Measurements from ENCODE around the gene SGMS1.

Gene SGMS1

GRCh38 chr10:50641626-50642025 is 17.9 kb upstream of the SGMS1 start:
- H3K4me3 ChIP-seq, result no peak overlapping the region
- H3K9ac ChIP-seq, result no peak overlapping the region
- no peak overlapping the region for H3K27ac ChIP-seq
- no peaks in the 10 kb centered on the region for H3K27me3 ChIP-seq
- no peaks in the 10 kb centered on the region for H3K9me3 ChIP-seq (replicated peaks in 1 of 11)
- no peak for TF ChIP-seq Cebpa-rat (IDR thresholded peaks at IDR 0.05)
- H3K4me2 ChIP-seq, result no peak overlapping the region
- H4K20me1 ChIP-seq, result no peaks in the 10 kb centered on the region
- no peaks in the 10 kb centered on the region for H3K36me3 ChIP-seq
- no peaks in the 10 kb centered on the region for H3K4me1 ChIP-seq

GRCh38 chr10:50640238-50640637 is 16.5 kb upstream of the SGMS1 start:
- H3K4me3 ChIP-seq, result no peak overlapping the region
- H3K4me2 ChIP-seq, result no peak overlapping the region
- no peaks in the 10 kb centered on the region for H3K27me3 ChIP-seq
- H3K36me3 ChIP-seq, result no peaks in the 10 kb centered on the region
- H3K9me3 ChIP-seq (replicated peaks in 1 of 11), result no peaks in the 10 kb centered on the region
- no peaks in the 10 kb centered on the region for H3K4me1 ChIP-seq
- H4K20me1 ChIP-seq, result no peaks in the 10 kb centered on the region
- no peak overlapping the region for H3K27ac ChIP-seq
- no peak for TF ChIP-seq Cebpa-rat (IDR thresholded peaks at IDR 0.05)
- H3K9ac ChIP-seq, result no peak overlapping the region

GRCh38 chr10:50636618-50637579 is 13.1 kb upstream of the SGMS1 start:
- H3K9ac ChIP-seq, result no peak overlapping the region

GRCh38 chr10:50635286-50635685 is 11.5 kb upstream of the SGMS1 start:
- H3K9ac ChIP-seq, result no peak overlapping the region
- no peaks in the 10 kb centered on the region for H3K4me1 ChIP-seq
- no peak overlapping the region for H3K4me3 ChIP-seq
- no peak overlapping the region for H3K4me2 ChIP-seq
- no peaks in the 10 kb centered on the region for H3K36me3 ChIP-seq
- no peak for TF ChIP-seq Cebpa-rat (IDR thresholded peaks at IDR 0.05)
- no peaks in the 10 kb centered on the region for H3K27me3 ChIP-seq
- H3K27ac ChIP-seq, result no peak overlapping the region
- no peaks in the 10 kb centered on the region for H4K20me1 ChIP-seq
- H3K9me3 ChIP-seq (replicated peaks in 1 of 11), result no peaks in the 10 kb centered on the region

More at GRCh38 chr10:50636618-50637579, 13.1 kb upstream of the SGMS1 start:
- TF ChIP-seq Cebpa-rat (IDR thresholded peaks at IDR 0.05), result no peak
- no peak overlapping the region for H3K27ac ChIP-seq
- H3K4me2 ChIP-seq, result no peak overlapping the region
- no peak overlapping the region for H3K4me3 ChIP-seq
- no peaks in the 10 kb centered on the region for H3K9me3 ChIP-seq (replicated peaks in 1 of 11)
- H4K20me1 ChIP-seq, result no peaks in the 10 kb centered on the region
- H3K27me3 ChIP-seq, result no peaks in the 10 kb centered on the region
- H3K36me3 ChIP-seq, result no peaks in the 10 kb centered on the region
- no peaks in the 10 kb centered on the region for H3K4me1 ChIP-seq

GRCh38 chr10:50634479-50634878 is 10.7 kb upstream of the SGMS1 start:
- no peaks in the 10 kb centered on the region for H3K4me1 ChIP-seq
- no peak overlapping the region for H3K4me2 ChIP-seq
- H3K27ac ChIP-seq, result no peak overlapping the region
- H3K9me3 ChIP-seq (replicated peaks in 1 of 11), result no peaks in the 10 kb centered on the region
- H4K20me1 ChIP-seq, result no peaks in the 10 kb centered on the region
- no peak overlapping the region for H3K9ac ChIP-seq
- no peak overlapping the region for H3K4me3 ChIP-seq
- H3K27me3 ChIP-seq, result no peaks in the 10 kb centered on the region
- no peaks in the 10 kb centered on the region for H3K36me3 ChIP-seq
- no peak for TF ChIP-seq Cebpa-rat (IDR thresholded peaks at IDR 0.05)

- H3K27ac ChIP-seq, result no peak overlapping the region
- no peak overlapping the region for H3K9ac ChIP-seq
- no peak overlapping the region for H3K4me2 ChIP-seq
- no peak overlapping the region for H3K4me3 ChIP-seq
- no peaks in the 10 kb centered on the region for H3K36me3 ChIP-seq
- H3K4me1 ChIP-seq, result peaks cover 0 to 6% (median under 1%) of the 10 kb centered on the region in 10 experiments; a peak in 8 of 20 replicates
- TF ChIP-seq Cebpa-rat (IDR thresholded peaks at IDR 0.05), result no peak
- H3K27me3 ChIP-seq, result no peaks in the 10 kb centered on the region
- no peaks in the 10 kb centered on the region for H4K20me1 ChIP-seq
- no peaks in the 10 kb centered on the region for H3K9me3 ChIP-seq (replicated peaks in 1 of 11)
Measured at GRCh38 chr10:50631052-50631451, 7.3 kb upstream of the SGMS1 start.

GRCh38 chr10:50629495-50630122 is 5.9 kb upstream of the SGMS1 start:
- Histone ChIP-seq H4K20me1 (no peaks in the 10 kb centered on the region), H3K4me1 (peaks cover 6 to 13% (median 8%) of the 10 kb centered on the region in 10 experiments; a peak in 19 of 20 replicates), H3K4me2 (no peak overlapping the region), H3K4me3 (no peak overlapping the region), H3K36me3 (no peaks in the 10 kb centered on the region), H3K9me3 (replicated peaks in 1 of 11) (no peaks in the 10 kb centered on the region), H3K9ac (no peak overlapping the region), H3K27ac (no peak overlapping the region), H3K27me3 (no peaks in the 10 kb centered on the region)
- TF ChIP-seq Cebpa-rat (IDR thresholded peaks at IDR 0.05), result no peak

- Histone ChIP-seq H3K4me1 (peaks cover 6 to 13% (median 8%) of the 10 kb centered on the region in 10 experiments; a peak in 19 of 20 replicates), H4K20me1 (peaks cover 0 to 6% (median 0%) of the 10 kb centered on the region in 11 experiments; a peak in 5 of 22 replicates), H3K27me3 (no peaks in the 10 kb centered on the region), H3K9ac (no peak overlapping the region), H3K9me3 (replicated peaks in 1 of 11) (no peaks in the 10 kb centered on the region), H3K4me2 (no peak overlapping the region), H3K27ac (no peak overlapping the region), H3K36me3 (no peaks in the 10 kb centered on the region), H3K4me3 (no peak overlapping the region)
- TF ChIP-seq Cebpa-rat (IDR thresholded peaks at IDR 0.05), result no peak
Measured at GRCh38 chr10:50627896-50628295, 4.1 kb upstream of the SGMS1 start.

GRCh38 chr10:50627443-50627842 is 3.7 kb upstream of the SGMS1 start:
- no peak for TF ChIP-seq Cebpa-rat (IDR thresholded peaks at IDR 0.05)
- no peaks in the 10 kb centered on the region for H3K27me3 ChIP-seq
- no peaks in the 10 kb centered on the region for H3K36me3 ChIP-seq
- peaks cover 0 to 11% (median 0%) of the 10 kb centered on the region in 11 experiments; a peak in 6 of 22 replicates for H4K20me1 ChIP-seq
- no peaks in the 10 kb centered on the region for H3K9me3 ChIP-seq (replicated peaks in 1 of 11)
- H3K9ac ChIP-seq, result no peak overlapping the region
- no peak overlapping the region for H3K4me3 ChIP-seq
- H3K27ac ChIP-seq, result no peak overlapping the region
- H3K4me1 ChIP-seq, result peaks cover 6 to 14% (median 10%) of the 10 kb centered on the region in 10 experiments; a peak in 19 of 20 replicates
- no peak overlapping the region for H3K4me2 ChIP-seq

Data from BLaER1 treated with 17β-estradiol and CSF1 and Interleukin-3, amounts not matched to agents 10 nM and 100 nM (cell line).